HEK293 (cell line): Measurements from ENCODE around the gene CHI3L1.
A peak's percentile ranks its signal among the peaks of the same experiment; 100 is the strongest.

Experiments used
- CTCF ChIA-PET: fragments of 350-600 bp; formaldehyde crosslinking; extraction: SDS; loops from one replicate; lab custom pipeline; 2021; ENCODE audit warnings: antibody characterized with exemption; lab: Yijun Ruan, JAX
- POLR2A ChIA-PET: fragments of 300-600 bp; formaldehyde crosslinking; extraction: SDS; loops from one replicate; lab custom pipeline; 2020; ENCODE audit warnings: antibody characterized with exemption, inconsistent platforms; lab: Yijun Ruan, JAX
- H3K27ac ChIP-seq: fragments of 200-500 bp; sonication (Bioruptor generic); 2 replicates; pipeline ENCODE4 v1.5.1; 2014; ENCODE audit warnings: low read depth, low read length, control low read depth, inconsistent platforms; ENCODE audit errors: extremely low read depth
- H3K36me3 ChIP-seq, 2 experiments: fragments of 200-500 bp in 1 of 2; sonication (Bioruptor generic) in 1 of 2; 1 replicate in 1 of 2; 2 replicates in 1 of 2; pipeline ENCODE4 v1.5.1; 2014 to 2017; ENCODE audit warnings: inconsistent platforms in 2 of 2, low read length in 2 of 2; ENCODE audit not compliant: control insufficient read depth in 2 of 2, insufficient read depth in 1 of 2
- H3K4me1 ChIP-seq: fragments of 200-500 bp; sonication (Bioruptor generic); 2 replicates; pipeline ENCODE4 v1.5.1; 2014; ENCODE audit warnings: mild to moderate bottlenecking, low read length, inconsistent platforms; ENCODE audit not compliant: control insufficient read depth, insufficient read depth
- H3K4me3 ChIP-seq: 2 replicates; pipeline ENCODE4 v1.5.1; 2011; ENCODE audit warnings: low read depth, mild to moderate bottlenecking, control low read depth, low read length, moderate library complexity
- H3K9me3 ChIP-seq: fragments of 200-500 bp; sonication (Bioruptor generic); 2 replicates; pipeline ENCODE4 v1.5.1; 2014; ENCODE audit warnings: low read depth, low read length, inconsistent platforms; ENCODE audit not compliant: control insufficient read depth, insufficient read depth
- GLIS1 ChIP-seq: fragments of 450-650 bp; formaldehyde crosslinking; IDR thresholded peaks from 2 replicates; pipeline ENCODE4 v1.5.1; 2016; ENCODE audit warnings: missing biosample characterization, missing genetic modification characterization
- REPIN1 ChIP-seq: fragments of 450-650 bp; formaldehyde crosslinking; IDR thresholded peaks from 2 replicates; pipeline ENCODE4 v1.5.1; 2017; ENCODE audit warnings: missing biosample characterization, missing genetic modification characterization, low read depth
- TRIM28 ChIP-seq: IDR thresholded peaks from 2 replicates; pipeline ENCODE4 v1.6.1; 2011; ENCODE audit warnings: low read length, control low read depth, borderline replicate concordance
- ZBTB8A ChIP-seq: fragments of 450-650 bp; formaldehyde crosslinking; IDR thresholded peaks from 2 replicates; pipeline ENCODE4 v1.5.1; 2016; ENCODE audit warnings: missing biosample characterization, missing genetic modification characterization
- ZFP69B ChIP-seq: fragments of 450-650 bp; formaldehyde crosslinking; IDR thresholded peaks from 2 replicates; pipeline ENCODE4 v1.5.1; 2016; ENCODE audit warnings: missing biosample characterization, missing genetic modification characterization
- ZNF239 ChIP-seq: fragments of 450-650 bp; formaldehyde crosslinking; IDR thresholded peaks from 2 replicates; pipeline ENCODE4 v1.5.1; 2016; ENCODE audit warnings: missing biosample characterization, missing genetic modification characterization
- ZNF274 ChIP-seq, 2 experiments: fragments of 200-500 bp in 1 of 2; fragments of 450-650 bp in 1 of 2; sonication (Bioruptor generic) in 1 of 2; formaldehyde crosslinking in 1 of 2; IDR thresholded peaks; 2 replicates each; pipeline versions ENCODE4 v1.5.1 to v1.6.1; 2014 to 2016; ENCODE audit warnings: borderline replicate concordance in 1 of 2, inconsistent platforms in 1 of 2, low read length in 1 of 2, missing biosample characterization in 1 of 2, missing genetic modification characterization in 1 of 2
- ZNF501 ChIP-seq: fragments of 450-650 bp; formaldehyde crosslinking; IDR thresholded peaks from 2 replicates; pipeline ENCODE4 v1.5.1; 2016; ENCODE audit warnings: missing biosample characterization, missing genetic modification characterization
- ZNF514 ChIP-seq: fragments of 450-650 bp; formaldehyde crosslinking; IDR thresholded peaks from 2 replicates; pipeline ENCODE4 v1.5.1; 2016; ENCODE audit warnings: missing biosample characterization, missing genetic modification characterization
- ZNF549 ChIP-seq: fragments of 450-650 bp; IDR thresholded peaks from 2 replicates; pipeline ENCODE4 v1.5.1; 2018; ENCODE audit warnings: missing biosample characterization, missing genetic modification characterization, mild to moderate bottlenecking, inconsistent platforms, moderate library complexity
- ZNF555 ChIP-seq: fragments of 450-650 bp; formaldehyde crosslinking; conservative IDR thresholded peaks from 2 replicates; pipeline ENCODE4 v1.5.1; 2017; ENCODE audit warnings: missing biosample characterization, mild to moderate bottlenecking, missing genetic modification characterization, inconsistent platforms
- ZNF629 ChIP-seq: fragments of 450-650 bp; formaldehyde crosslinking; IDR thresholded peaks from 2 replicates; pipeline ENCODE4 v1.5.1; 2017; ENCODE audit warnings: missing biosample characterization, missing genetic modification characterization
- TF ChIP-seq, protein P1 (sequence below): fragments of 450-650 bp; formaldehyde crosslinking; IDR thresholded peaks from 2 replicates; pipeline ENCODE4 v1.5.1; 2016; ENCODE audit warnings: missing biosample characterization, missing genetic modification characterization
- TF ChIP-seq, protein P2 (sequence below): fragments of 450-650 bp; formaldehyde crosslinking; IDR thresholded peaks from 2 replicates; pipeline ENCODE4 v1.5.1; 2016; ENCODE audit warnings: missing biosample characterization, missing genetic modification characterization
- TF ChIP-seq, protein P3 (sequence below): fragments of 450-650 bp; formaldehyde crosslinking; IDR thresholded peaks from 2 replicates; pipeline ENCODE4 v1.5.1; 2016; ENCODE audit warnings: missing biosample characterization, missing genetic modification characterization
- TF ChIP-seq, protein P4 (sequence below): fragments of 450-650 bp; formaldehyde crosslinking; IDR thresholded peaks from 2 replicates; pipeline ENCODE4 v1.5.1; 2017; ENCODE audit warnings: missing biosample characterization, mild to moderate bottlenecking, missing genetic modification characterization, moderate library complexity

The CHI3L1 gene

DNA sequence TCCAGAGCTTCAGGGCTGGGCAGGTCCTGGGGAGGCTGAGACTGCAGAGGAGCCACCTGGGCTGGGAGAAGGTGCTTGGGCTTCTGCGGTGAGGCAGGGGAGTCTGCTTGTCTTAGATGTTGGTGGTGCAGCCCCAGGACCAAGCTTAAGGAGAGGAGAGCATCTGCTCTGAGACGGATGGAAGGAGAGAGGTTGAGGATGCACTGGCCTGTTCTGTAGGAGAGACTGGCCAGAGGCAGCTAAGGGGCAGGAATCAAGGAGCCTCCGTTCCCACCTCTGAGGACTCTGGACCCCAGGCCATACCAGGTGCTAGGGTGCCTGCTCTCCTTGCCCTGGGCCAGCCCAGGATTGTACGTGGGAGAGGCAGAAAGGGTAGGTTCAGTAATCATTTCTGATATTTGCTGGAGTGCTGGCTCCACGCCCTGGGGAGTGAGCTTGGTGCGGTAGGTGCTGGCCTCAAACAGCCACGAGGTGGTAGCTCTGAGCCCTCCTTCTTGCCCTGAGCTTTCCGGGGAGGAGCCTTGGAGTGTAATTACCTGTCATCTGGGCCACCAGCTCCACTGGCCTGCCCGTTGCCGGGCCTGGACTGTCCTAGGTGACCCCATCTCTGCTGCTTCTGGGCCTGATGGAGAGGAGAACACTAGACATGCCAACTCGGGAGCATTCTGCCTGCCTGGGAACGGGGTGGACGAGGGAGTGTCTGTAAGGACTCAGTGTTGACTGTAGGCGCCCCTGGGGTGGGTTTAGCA lies 20.1 kb downstream of the CHI3L1 start:
- Histone ChIP-seq H3K27ac (no peak overlapping the region), H3K36me3 (peaks cover 0 to 2% of the 10 kb centered on the region in 2 experiments; a peak in 1 of 3 replicates), H3K4me3 (no peak overlapping the region), H3K9me3 (no peaks in the 10 kb centered on the region), H3K4me1 (no peaks in the 10 kb centered on the region)
- TF ChIP-seq GLIS1 (tag by site-specific recombination) (peak; percentile 27; the same call in 1 of the 2 replicates), REPIN1 (no peak), TRIM28 (no peak)
- TF ChIP-seq, protein P1, sequence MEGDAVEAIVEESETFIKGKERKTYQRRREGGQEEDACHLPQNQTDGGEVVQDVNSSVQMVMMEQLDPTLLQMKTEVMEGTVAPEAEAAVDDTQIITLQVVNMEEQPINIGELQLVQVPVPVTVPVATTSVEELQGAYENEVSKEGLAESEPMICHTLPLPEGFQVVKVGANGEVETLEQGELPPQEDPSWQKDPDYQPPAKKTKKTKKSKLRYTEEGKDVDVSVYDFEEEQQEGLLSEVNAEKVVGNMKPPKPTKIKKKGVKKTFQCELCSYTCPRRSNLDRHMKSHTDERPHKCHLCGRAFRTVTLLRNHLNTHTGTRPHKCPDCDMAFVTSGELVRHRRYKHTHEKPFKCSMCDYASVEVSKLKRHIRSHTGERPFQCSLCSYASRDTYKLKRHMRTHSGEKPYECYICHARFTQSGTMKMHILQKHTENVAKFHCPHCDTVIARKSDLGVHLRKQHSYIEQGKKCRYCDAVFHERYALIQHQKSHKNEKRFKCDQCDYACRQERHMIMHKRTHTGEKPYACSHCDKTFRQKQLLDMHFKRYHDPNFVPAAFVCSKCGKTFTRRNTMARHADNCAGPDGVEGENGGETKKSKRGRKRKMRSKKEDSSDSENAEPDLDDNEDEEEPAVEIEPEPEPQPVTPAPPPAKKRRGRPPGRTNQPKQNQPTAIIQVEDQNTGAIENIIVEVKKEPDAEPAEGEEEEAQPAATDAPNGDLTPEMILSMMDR, result peak; percentile 56; the same call in 1 of the 2 replicates
- TF ChIP-seq, protein P2, sequence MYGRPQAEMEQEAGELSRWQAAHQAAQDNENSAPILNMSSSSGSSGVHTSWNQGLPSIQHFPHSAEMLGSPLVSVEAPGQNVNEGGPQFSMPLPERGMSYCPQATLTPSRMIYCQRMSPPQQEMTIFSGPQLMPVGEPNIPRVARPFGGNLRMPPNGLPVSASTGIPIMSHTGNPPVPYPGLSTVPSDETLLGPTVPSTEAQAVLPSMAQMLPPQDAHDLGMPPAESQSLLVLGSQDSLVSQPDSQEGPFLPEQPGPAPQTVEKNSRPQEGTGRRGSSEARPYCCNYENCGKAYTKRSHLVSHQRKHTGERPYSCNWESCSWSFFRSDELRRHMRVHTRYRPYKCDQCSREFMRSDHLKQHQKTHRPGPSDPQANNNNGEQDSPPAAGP (tag by site-specific recombination), result 0 out of 2 replicates have a peak, but pooled peaks have one; percentile 27
- CTCF ChIA-PET, result interaction anchor here (0.5 to 3.1 kb wide), 6 partner anchors 18 to 127 kb away, joined by 3 to 11 read pairs (median 4); no protein-coding TSS in a partner anchor
- POLR2A ChIA-PET, result no interaction called here

DNA sequence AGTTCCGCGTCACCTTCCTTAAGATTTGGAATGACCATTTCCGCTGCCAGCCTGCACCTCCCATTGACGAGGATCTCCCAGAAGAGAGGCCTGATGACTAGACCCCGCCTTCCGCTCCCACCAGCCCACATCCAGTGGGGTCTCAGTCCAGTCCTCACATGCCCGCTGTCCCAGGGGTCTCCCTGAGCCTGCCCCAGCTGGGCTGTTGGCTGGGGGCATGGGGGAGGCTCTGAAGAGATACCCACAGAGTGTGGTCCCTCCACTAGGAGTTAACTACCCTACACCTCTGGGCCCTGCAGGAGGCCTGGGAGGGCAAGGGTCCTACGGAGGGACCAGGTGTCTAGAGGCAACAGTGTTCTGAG lies 20.7 kb downstream of the CHI3L1 start:
- ChIA-PET POLR2A (no interaction called here), CTCF (interaction anchor here (0.5 to 3.1 kb wide), 5 partner anchors 18 to 127 kb away, joined by 3 to 11 read pairs (median 4); no protein-coding TSS in a partner anchor)
- Histone ChIP-seq H3K36me3 (peaks cover 0 to 2% of the 10 kb centered on the region in 2 experiments; a peak in 1 of 3 replicates), H3K27ac (no peak overlapping the region), H3K4me1 (no peaks in the 10 kb centered on the region), H3K4me3 (no peak overlapping the region), H3K9me3 (no peaks in the 10 kb centered on the region)
- TF ChIP-seq ZNF501 (tag by site-specific recombination) (no peak), ZNF274 (IDR thresholded peaks at IDR 0.05; ENCODE audit: low read length) (no peak), ZNF274 (tag by site-specific recombination; IDR thresholded peaks at IDR 0.05; ENCODE audit: borderline replicate concordance) (no peak), ZNF514 (tag by site-specific recombination) (no peak), ZNF239 (tag by site-specific recombination) (no peak), ZNF629 (tag by site-specific recombination) (no peak), ZNF555 (tag by site-specific recombination) (no peak), ZFP69B (tag by site-specific recombination) (no peak), ZNF549 (tag by site-specific recombination) (no peak), ZBTB8A (tag by site-specific recombination) (no peak), REPIN1 (no peak)
- TF ChIP-seq, protein P3, sequence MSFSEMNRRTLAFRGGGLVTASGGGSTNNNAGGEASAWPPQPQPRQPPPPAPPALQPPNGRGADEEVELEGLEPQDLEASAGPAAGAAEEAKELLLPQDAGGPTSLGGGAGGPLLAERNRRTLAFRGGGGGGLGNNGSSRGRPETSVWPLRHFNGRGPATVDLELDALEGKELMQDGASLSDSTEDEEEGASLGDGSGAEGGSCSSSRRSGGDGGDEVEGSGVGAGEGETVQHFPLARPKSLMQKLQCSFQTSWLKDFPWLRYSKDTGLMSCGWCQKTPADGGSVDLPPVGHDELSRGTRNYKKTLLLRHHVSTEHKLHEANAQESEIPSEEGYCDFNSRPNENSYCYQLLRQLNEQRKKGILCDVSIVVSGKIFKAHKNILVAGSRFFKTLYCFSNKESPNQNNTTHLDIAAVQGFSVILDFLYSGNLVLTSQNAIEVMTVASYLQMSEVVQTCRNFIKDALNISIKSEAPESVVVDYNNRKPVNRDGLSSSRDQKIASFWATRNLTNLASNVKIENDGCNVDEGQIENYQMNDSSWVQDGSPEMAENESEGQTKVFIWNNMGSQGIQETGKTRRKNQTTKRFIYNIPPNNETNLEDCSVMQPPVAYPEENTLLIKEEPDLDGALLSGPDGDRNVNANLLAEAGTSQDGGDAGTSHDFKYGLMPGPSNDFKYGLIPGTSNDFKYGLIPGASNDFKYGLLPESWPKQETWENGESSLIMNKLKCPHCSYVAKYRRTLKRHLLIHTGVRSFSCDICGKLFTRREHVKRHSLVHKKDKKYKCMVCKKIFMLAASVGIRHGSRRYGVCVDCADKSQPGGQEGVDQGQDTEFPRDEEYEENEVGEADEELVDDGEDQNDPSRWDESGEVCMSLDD (tag by site-specific recombination), result no peak
- TF ChIP-seq, protein P4, sequence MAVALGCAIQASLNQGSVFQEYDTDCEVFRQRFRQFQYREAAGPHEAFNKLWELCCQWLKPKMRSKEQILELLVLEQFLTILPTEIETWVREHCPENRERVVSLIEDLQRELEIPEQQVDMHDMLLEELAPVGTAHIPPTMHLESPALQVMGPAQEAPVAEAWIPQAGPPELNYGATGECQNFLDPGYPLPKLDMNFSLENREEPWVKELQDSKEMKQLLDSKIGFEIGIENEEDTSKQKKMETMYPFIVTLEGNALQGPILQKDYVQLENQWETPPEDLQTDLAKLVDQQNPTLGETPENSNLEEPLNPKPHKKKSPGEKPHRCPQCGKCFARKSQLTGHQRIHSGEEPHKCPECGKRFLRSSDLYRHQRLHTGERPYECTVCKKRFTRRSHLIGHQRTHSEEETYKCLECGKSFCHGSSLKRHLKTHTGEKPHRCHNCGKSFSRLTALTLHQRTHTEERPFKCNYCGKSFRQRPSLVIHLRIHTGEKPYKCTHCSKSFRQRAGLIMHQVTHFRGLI (tag by site-specific recombination), result no peak
